Omental fat pad (tissue), 4 donors: ENCODE measurements around the gene KIAA0040. TPM values are rescaled to one million over a fixed set of nuclear protein-coding genes. Genes with fewer than 3 reads are reported as not detected.

Experiments used
- ATAC-seq: fragments of 150-250 bp; one replicate; pipeline ENCODE4 v1.9.1; 2016; ENCODE audit warnings: mild to moderate bottlenecking, moderate library complexity; ENCODE audit not compliant: low FRiP score
- DNase-seq: peaks from one replicate; pipeline ENCODE4 v3.0.0-alpha.2; 2019; ENCODE audit warnings: low spot score
- total RNA-seq, 4 donors: library from RNA; depleted of rRNA; stranded (reverse); fragments of >200 nt; gene quantifications; one replicate each; pipeline ENCODE4 v1.1.0, GENCODE V29; 2016
- TF ChIP-seq, protein P1 (sequence below), 3 donors: fragments of 450-650 bp; IDR thresholded peaks; one replicate each; pipeline ENCODE4 v1.5.1; 2016 to 2017; ENCODE audit warnings: antibody characterized with exemption in 3 of 3, mild to moderate bottlenecking in 3 of 3, moderate library complexity in 2 of 3

KIAA0040 gene
- total RNA-seq, 4 donors from 2014 or later, result 83.4 to 172 (median 113) TPM

DNA sequence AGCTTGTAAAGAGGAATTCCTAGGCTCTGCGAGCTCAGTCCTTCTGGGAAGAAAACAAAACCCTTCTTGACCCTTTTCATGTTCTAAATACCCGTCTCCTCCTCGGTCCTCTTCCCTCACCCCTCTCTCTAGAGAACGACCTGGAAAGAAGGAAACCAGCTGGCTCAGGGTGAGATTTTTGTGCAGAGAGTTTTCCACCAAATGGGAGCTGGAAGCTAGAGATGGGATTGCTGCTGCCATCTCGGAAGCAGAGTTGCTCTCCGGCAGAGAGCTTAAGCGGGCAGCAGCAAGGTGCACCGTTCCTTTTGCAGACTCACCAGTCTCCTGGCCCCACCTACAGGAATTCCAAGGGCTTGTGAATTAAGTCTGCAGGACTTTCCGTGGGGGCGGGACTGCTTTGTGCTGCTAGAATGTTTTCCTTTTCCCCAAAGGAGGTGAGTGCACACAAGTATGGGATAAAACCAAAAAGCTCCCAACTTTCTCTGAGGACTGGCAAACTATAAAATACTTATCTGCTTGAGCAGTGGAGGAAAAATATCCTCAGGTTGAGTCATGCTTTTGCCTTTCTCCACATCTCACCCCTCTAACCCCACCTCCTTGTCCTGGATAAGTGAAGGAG lies 29.1 kb upstream of the KIAA0040 start:
- no peak for DNase-seq
- ATAC-seq, result no peak
- TF ChIP-seq, protein P1, sequence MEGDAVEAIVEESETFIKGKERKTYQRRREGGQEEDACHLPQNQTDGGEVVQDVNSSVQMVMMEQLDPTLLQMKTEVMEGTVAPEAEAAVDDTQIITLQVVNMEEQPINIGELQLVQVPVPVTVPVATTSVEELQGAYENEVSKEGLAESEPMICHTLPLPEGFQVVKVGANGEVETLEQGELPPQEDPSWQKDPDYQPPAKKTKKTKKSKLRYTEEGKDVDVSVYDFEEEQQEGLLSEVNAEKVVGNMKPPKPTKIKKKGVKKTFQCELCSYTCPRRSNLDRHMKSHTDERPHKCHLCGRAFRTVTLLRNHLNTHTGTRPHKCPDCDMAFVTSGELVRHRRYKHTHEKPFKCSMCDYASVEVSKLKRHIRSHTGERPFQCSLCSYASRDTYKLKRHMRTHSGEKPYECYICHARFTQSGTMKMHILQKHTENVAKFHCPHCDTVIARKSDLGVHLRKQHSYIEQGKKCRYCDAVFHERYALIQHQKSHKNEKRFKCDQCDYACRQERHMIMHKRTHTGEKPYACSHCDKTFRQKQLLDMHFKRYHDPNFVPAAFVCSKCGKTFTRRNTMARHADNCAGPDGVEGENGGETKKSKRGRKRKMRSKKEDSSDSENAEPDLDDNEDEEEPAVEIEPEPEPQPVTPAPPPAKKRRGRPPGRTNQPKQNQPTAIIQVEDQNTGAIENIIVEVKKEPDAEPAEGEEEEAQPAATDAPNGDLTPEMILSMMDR (IDR thresholded peaks at IDR 0.05), result no peak

DNA sequence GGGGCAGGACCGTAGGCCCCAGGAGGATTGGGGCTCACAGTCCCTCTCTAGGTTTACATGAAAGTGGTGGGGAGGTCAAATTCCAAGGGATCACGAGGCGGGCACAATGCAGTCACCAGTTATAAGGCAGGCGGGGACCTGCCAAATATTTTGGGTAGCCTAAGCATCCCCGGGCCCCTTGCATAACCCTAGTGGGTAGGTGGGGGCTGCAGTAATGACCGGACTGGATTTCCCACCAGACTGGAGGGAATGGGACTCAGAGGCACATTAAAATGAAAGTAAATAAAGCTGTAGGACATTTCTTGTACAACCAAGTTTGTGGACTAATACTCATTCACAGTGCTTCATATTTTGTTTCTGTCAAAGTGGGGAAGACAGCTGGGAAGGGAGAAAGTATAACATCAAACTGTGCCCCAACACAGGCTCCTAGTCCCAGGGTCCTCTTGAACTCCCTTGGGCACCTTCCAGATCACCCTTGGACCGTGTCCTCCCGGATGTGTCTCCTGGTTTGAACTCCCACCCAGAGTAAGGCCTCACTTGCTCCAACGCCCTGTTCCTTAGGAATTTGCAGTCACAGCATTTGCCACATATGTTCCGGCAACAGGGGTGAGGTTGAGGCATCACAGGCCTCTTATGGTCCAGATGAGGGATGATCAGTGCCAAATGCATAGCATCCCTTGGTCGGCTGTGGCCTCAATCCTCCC lies 28.4 kb upstream of the KIAA0040 start:
- TF ChIP-seq, protein P1 (IDR thresholded peaks at IDR 0.05), result no peak
- DNase-seq (no peak), ATAC-seq (no peak)

DNA sequence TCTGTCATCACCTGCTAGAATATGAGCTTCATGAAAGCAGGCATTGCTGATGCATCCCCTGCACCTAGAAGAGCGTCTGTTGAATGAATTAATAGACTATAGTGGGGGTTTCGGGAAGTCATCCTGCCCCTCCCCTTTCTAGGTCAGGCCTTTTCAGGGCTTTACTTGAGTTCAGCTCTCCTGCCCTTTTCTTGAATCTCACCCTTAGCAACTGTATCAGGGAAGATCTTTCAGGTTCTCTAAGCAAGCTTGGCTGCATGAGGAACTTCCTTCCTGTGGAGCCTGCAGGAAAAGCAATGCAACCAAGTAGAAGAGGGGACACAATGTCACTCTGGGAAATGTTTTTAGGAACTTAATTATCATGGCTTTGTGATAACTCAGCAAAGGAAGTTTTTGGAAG lies 27.2 kb upstream of the KIAA0040 start:
- ATAC-seq, result no peak
- DNase-seq, result no peak
- TF ChIP-seq, protein P1 (IDR thresholded peaks at IDR 0.05), result no peak

DNA sequence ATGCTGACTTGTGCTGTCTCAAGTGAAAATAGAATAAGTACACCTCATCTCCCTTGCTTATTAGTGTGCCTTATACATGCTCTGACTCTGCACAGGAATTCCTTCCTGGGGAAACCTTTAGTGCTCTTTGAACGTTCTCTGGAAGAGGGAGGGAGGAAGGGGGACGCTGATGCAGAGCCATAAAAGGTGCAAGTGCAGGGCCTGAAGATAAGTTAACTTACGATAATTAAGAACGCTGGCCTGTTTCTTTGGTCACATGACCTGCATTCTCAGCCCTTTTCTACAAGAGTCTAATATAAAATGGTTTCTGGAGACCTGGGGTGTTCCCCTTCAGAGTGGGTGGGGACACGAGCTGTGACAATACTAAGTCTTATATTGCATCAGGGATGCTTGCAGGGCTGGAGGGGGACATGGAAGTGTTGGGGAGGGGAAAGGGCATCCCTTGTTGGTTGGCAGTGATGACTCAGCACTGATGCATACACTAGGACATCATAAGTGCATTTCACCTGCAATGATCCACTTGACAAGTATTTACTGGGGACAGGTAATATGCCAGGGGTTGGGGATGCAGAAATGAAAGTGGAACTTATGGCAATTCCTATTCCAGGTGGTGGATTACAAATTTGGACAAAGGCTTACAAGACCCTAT lies 26.3 kb upstream of the KIAA0040 start:
- TF ChIP-seq, protein P1 (IDR thresholded peaks at IDR 0.05), result no peak
- DNase-seq (no peak), ATAC-seq (no peak)

DNA sequence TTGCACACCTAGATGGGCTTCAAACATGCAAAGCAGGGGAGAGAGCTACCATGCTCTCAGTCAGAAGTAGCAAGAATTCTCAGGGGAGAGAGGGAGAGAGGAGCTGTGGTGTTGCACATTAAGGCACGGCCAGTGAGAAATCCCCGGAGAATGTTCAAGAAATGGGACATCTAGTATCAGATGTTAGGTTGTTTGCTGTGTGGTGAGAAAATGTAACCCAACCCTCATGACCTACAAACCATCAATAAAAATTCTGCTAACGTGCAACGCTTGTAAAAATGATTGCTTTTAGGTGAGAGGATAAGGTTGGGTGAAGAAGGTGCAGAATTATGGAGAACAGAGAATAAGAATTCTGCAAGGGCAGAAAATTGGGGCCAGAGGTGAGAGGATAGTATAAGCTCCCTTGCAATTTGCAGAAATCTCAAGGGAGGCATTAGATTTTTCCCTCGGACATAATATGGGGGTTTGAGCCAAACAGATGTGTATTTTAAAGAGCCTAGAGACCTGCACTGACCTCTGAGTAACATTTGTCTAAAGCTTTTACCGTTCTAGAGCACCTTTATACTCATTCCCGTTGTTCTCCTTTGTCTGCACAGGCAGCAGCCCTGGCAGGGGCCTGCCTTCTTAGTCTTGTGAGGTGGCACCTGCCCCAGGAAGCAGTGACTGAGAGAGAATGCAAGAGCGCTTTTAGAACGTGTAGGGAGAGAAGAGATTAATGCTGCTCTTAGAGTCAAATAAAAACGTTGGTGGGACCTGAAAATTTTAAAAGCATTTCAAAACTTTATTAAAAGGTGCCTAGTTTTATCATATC lies 25.4 kb upstream of the KIAA0040 start:
- DNase-seq (no peak), ATAC-seq (no peak)
- TF ChIP-seq, protein P1 (IDR thresholded peaks at IDR 0.05), result no peak

DNA sequence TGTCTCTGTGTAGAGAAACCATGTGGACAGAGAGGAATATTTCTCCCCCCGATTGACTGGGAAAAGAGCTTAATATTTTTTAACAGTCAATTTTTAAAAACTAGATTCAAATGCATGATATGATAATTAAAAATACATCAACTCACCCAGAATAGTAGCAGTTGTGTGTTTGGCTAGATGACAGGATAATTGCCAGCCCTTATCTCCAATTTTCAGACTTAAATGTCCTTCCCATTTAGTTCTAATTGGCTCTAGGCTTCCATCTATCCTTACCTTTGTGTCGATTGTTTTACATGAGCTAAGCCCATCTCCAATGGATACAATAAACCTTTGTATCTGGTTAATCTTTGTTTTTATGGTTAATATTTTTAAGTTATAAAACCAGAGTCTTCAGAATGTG lies 23.9 kb upstream of the KIAA0040 start:
- TF ChIP-seq, protein P1 (IDR thresholded peaks at IDR 0.05), result no peak
- DNase-seq, result no peak
- no peak for ATAC-seq
